Ishikawa (cell line): ENCODE data around the gene TRAPPC8.

Source experiments
- CEBPB ChIP-seq: IDR thresholded peaks from 2 replicates; pipeline ENCODE4 v1.6.1; 2012
- CREB1 ChIP-seq: IDR thresholded peaks from 2 replicates; pipeline ENCODE4 v1.6.1; 2012; ENCODE audit warnings: low read depth
- EGR1 ChIP-seq: IDR thresholded peaks from 2 replicates; pipeline ENCODE4 v1.6.1; 2012
- EP300 ChIP-seq: IDR thresholded peaks from 2 replicates; pipeline ENCODE4 v1.6.1; 2012; ENCODE audit warnings: borderline replicate concordance
- MAX ChIP-seq: IDR thresholded peaks from 2 replicates; pipeline ENCODE4 v1.6.1; 2012
- RAD21 ChIP-seq: IDR thresholded peaks from 2 replicates; pipeline ENCODE4 v1.6.1; 2012; ENCODE audit warnings: low read depth
- REST ChIP-seq: IDR thresholded peaks from 2 replicates; pipeline ENCODE4 v1.6.1; 2012; ENCODE audit warnings: low read depth, mild to moderate bottlenecking
- TAF1 ChIP-seq: IDR thresholded peaks from 2 replicates; pipeline ENCODE4 v1.6.1; 2012; ENCODE audit warnings: low read depth, mild to moderate bottlenecking
- TCF12 ChIP-seq: IDR thresholded peaks from 2 replicates; pipeline ENCODE4 v1.6.1; 2012; ENCODE audit warnings: low read depth
- TEAD4 ChIP-seq: IDR thresholded peaks from 2 replicates; pipeline ENCODE4 v1.6.1; 2012

- TF ChIP-seq TCF12 (no peak), REST (no peak), MAX (no peak), EP300 (no peak), RAD21 (no peak), CEBPB (no peak), CREB1 (no peak), EGR1 (no peak), TAF1 (no peak), TEAD4 (no peak)
These were observed 36.8 kb upstream of the TRAPPC8 start for GRCh38 chr18:31979714-31980113.
